GM19372 (cell line): ENCODE measurements around the gene PRG3.
A peak's percentile ranks its signal among the peaks of the same experiment; 100 is the strongest.

ENCODE experiments used
- ATAC-seq: cut with Tn5 transposase; IDR thresholded peaks from one replicate; pipeline ENCODE4 v1.9.1; 2021; ENCODE audit warnings: mild to moderate bottlenecking, low read depth, moderate library complexity; ENCODE audit not compliant: unreplicated experiment

PRG3 gene

GRCh38 chr11:57380975-57381374 lies at the start of gene PRG3:
Gene PRG3, minus strand, starts transcription at chr11:57381150. Its CDS starts 442 bp downstream, at chr11:57380708.
- ATAC-seq: no peak

- no peak for ATAC-seq
Measured at GRCh38 chr11:57429946-57430345, 49.0 kb upstream of the PRG3 start.

DNA sequence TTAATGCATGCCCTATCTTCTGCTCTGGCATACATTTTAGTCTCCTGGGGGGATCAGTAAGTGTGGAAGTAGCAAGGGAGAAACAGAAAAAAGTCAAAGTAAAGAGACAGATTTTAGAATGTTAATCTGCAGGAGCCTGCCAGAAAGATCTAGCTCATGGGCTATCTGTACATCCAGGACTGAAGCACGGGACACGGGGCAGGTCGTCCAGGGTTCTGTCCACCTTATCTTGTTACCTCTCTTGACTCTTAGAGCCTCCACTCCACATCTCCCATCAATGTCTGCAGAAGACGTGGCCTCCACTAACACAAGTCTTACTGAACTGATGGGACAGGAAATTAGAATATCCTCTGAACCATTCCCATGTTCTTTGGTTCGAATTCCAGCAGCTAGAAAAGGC lies 47.7 kb upstream of the PRG3 start:
- ATAC-seq: no peak

DNA sequence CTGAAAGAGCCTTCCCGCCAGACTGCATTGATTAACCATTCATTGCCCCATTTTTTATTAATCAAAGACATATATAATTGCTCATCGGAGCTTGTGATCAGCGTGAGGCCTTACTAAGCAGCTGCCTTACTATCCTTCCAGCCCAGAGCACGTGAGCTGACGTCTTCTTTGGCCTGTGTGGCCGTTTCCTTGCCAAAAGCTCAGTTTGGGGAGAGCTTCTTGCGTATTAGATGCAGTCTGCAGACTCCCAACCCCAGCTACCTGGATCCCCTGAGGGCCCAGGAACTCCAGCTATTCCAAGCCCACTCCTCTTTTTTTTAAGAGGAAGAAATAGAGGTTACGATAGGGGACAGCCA lies 46.8 kb upstream of the PRG3 start:
- ATAC-seq: no peak

GRCh38 chr11:57426929-57427726 lies 46.2 kb upstream of the PRG3 start, which contains the start of gene SLC43A3:
Gene SLC43A3, minus strand, starts transcription at chr11:57427121. Its CDS starts 949 bp downstream, at chr11:57426172.
- ATAC-seq: peak; percentile 67

GRCh38 chr11:57426439-57426928 lies 45.5 kb upstream of the PRG3 start:
- ATAC-seq: no peak

- ATAC-seq: no peak
Measured at GRCh38 chr11:57425565-57426438, 44.9 kb upstream of the PRG3 start.

- ATAC-seq: peak; percentile 73
Measured at GRCh38 chr11:57424792-57425564, 44.0 kb upstream of the PRG3 start.

- ATAC-seq: no peak
Measured at GRCh38 chr11:57424137-57424791, 43.3 kb upstream of the PRG3 start.

DNA sequence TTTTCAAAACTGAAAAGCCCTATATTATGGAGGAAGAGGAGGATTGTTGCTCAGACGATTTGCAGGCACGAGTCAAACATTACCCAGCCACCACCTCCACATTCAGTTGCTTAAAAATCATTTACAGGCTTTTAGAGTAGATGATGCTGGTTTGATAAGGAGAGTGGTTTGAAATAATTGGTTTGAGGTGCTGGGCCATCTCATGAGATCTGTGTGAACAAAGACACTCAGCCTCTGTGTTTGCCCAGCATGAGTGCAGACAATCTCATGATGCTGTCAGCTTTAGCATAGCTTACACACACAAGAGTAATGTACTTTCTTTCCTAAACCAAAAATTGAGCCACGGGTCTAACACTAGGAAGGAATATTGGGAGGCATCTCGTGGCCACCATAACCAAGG lies 41.7 kb upstream of the PRG3 start:
- ATAC-seq: no peak

- ATAC-seq: no peak
Measured at GRCh38 chr11:57421805-57422204, 40.9 kb upstream of the PRG3 start.

DNA sequence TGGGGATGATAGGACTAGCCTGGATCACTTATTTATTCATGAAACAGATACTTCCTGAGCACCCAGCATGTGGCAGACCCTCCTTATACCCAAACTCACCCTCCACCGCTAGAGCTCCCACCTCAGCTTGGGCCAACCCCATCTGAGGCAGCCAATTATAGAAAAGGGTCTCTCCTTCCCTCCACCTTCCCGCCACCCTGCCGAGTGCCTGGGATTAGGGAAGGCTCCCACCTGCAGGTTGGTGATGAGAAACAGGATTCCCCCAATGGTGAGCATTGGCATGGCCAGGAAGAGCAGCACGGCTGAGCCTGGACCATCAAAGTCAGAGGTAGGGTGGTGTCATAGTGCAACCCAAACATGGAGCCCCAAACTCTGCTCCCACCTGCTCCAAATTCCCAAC lies 40.1 kb upstream of the PRG3 start:
- no peak for ATAC-seq

- ATAC-seq: no peak
Measured at GRCh38 chr11:57419146-57419545, 38.2 kb upstream of the PRG3 start.

DNA sequence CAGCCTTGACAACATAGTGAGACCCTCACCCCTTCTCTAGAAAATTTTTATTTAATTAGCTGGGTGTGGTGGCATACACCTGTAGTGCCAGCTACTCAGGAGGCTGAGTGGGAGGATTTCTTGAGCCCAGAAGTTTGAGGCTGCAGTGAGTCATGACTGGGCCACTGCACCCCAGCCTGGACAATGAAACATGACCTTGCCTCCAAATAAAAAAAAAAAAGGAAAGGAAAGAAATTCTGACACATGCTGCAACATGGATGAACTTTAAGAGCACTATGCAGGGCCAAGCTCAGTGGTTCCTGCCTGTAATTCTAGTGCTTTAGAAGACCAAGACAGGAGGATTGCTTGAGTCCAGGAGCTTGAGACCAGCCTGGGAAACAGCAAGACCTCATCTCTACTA lies 37.2 kb upstream of the PRG3 start:
- ATAC-seq: no peak

DNA sequence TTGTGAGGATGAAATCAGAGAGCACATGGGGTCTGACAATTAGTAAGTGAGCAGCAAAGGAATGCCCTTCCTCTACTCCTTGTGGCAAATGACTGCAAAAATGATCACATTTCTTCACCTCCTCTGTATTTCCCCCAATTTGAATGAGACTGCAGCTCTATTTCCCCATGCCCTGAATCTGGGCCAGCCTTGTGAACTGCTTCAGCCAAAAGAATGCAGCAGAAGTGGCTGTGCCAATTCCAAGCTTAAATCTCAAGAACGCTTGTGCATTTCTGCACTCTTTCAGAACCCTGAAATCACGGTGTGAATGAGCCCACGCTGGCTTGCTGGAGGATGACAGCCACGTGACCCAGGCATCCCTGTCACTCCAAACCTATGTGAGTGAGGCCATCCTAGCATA lies 36.1 kb upstream of the PRG3 start:
- no peak for ATAC-seq

DNA sequence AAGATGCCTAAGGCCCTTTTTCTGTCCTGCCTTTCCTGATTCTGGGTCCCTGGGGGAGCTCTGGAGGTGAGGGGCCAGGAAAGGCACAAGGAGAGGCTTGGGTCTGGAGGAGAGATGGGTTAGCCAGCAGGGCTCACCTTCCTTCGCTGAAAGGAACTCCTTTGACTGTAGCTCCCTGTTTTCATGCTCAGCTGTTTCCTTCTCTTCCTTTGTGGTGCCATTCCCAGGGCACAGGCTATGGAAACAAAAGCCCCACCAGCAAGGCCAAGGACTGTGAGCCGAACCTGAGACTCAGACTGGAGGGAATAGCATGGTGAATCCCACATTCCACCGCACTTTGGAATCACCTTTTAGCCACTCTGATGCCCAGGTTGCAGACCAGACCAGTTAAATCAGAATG lies 35.5 kb upstream of the PRG3 start:
- ATAC-seq: no peak

DNA sequence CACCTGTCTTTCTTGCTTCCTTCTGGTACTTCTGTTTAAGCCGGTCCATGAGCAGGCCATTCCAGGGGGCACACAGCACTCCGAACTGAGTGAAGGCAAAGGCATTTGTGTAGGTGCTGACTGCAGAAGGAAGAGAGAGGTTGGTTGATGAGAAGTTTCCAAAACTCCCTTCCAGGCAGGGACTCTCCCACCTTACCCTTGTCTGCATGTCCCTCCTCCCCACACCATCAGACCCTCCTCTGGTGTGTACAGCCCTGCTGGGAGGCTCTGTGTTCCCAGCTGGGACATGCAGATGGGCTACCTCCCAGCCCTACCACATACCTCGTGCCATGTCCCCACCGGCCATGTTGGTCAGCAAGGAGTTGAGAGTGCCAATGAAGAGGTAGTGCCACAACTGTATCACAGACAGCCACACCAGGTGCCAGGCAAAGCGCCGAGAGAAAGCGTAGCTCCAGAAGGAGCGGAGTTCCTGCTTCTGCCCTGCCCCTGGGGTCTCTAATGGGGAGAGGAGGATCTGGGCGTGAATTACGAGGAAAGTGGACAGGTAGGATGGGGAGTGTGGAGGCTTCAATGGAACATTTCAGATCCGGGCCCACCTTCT lies 33.8 kb upstream of the PRG3 start:
- ATAC-seq: no peak

GRCh38 chr11:57413681-57414080 lies 32.7 kb upstream of the PRG3 start:
- ATAC-seq: no peak

GRCh38 chr11:57410287-57410686 lies 29.3 kb upstream of the PRG3 start:
- ATAC-seq: no peak
